DND-41 (cell line): ENCODE results near the gene ITPR2.

Source experiments
- ATAC-seq: fragments of 200-7000 bp; cut with Tn5 transposase; 3 replicates; pipeline ENCODE4 v1.9.1; 2021; ENCODE audit warnings: low read depth; ENCODE audit not compliant: insufficient read depth
- DNase-seq: peaks from one replicate; pipeline ENCODE4 v3.0.0-alpha.2; 2020
- H2AFZ ChIP-seq: 2 replicates; pipeline ENCODE4 v1.6.0; 2012; ENCODE audit warnings: low read depth, low read length
- H3K27ac ChIP-seq: 2 replicates; pipeline ENCODE4 v1.5.1; 2012; ENCODE audit warnings: low read length, inconsistent platforms
- H3K27me3 ChIP-seq: fragments of 200-600 bp; sonication (generic); 2 replicates; pipeline ENCODE4 v1.6.0; 2012; ENCODE audit warnings: low read length, mild to moderate bottlenecking, inconsistent platforms; ENCODE audit not compliant: insufficient read depth, poor library complexity
- H3K36me3 ChIP-seq: 2 replicates; pipeline ENCODE4 v1.5.1; 2012; ENCODE audit warnings: low read length, inconsistent platforms; ENCODE audit not compliant: insufficient read depth
- H3K4me1 ChIP-seq: 2 replicates; pipeline ENCODE4 v1.5.1; 2012; ENCODE audit warnings: mild to moderate bottlenecking, low read length; ENCODE audit not compliant: insufficient read depth
- H3K4me2 ChIP-seq: 2 replicates; pipeline ENCODE4 v1.6.0; 2012; ENCODE audit warnings: mild to moderate bottlenecking, moderate library complexity, low read length, inconsistent platforms; ENCODE audit not compliant: insufficient read depth
- H3K4me3 ChIP-seq, 2 experiments: fragments of 200-600 bp in 1 of 2; shearing (Covaris generic) in 1 of 2; 2 replicates each; pipeline ENCODE4 v1.5.1; 2012 to 2016; ENCODE audit warnings: inconsistent platforms in 2 of 2, low read length in 2 of 2, mild to moderate bottlenecking in 2 of 2, low read depth in 1 of 2, moderate library complexity in 1 of 2
- H3K79me2 ChIP-seq: 2 replicates; pipeline ENCODE4 v1.6.0; 2012; ENCODE audit warnings: low read length, inconsistent platforms; ENCODE audit not compliant: insufficient read depth
- H3K9ac ChIP-seq: 2 replicates; pipeline ENCODE4 v1.6.0; 2012; ENCODE audit warnings: low read depth, mild to moderate bottlenecking, inconsistent platforms, low read length, moderate library complexity
- H3K9me3 ChIP-seq: 2 replicates; pipeline ENCODE4 v1.5.1; 2012; ENCODE audit warnings: low read length, moderate library complexity, mild to moderate bottlenecking, inconsistent platforms; ENCODE audit not compliant: insufficient read depth, severe bottlenecking
- H4K20me1 ChIP-seq: 2 replicates; pipeline ENCODE4 v1.6.0; 2012; ENCODE audit warnings: low read length; ENCODE audit not compliant: insufficient read depth
- CTCF ChIP-seq: IDR thresholded peaks from 2 replicates; pipeline ENCODE4 v1.5.1; 2012; ENCODE audit warnings: borderline replicate concordance, low read length, moderate library complexity, mild to moderate bottlenecking; ENCODE audit not compliant: poor library complexity, severe bottlenecking; ENCODE audit errors: extremely low read depth
- EZH2 ChIP-seq: IDR thresholded peaks from 3 replicates; pipeline ENCODE4 v1.6.1; 2012; ENCODE audit warnings: borderline replicate concordance, low read depth, mild to moderate bottlenecking, moderate library complexity, low read length, inconsistent platforms; ENCODE audit not compliant: severe bottlenecking

Gene ITPR2

GRCh38 chr12:26369588-26369987, 463.4 kb downstream of the ITPR2 start:
- Histone ChIP-seq H3K27ac (no peak overlapping the region), H3K9ac (no peak overlapping the region), H3K27me3 (no peaks in the 10 kb centered on the region), H3K4me2 (no peak overlapping the region), H3K79me2 (no peaks in the 10 kb centered on the region), H3K9me3 (no peaks in the 10 kb centered on the region), H3K36me3 (peaks cover 5% of the 10 kb centered on the region; the same call in 1 of the 2 replicates), H4K20me1 (no peaks in the 10 kb centered on the region), H3K4me3 (no peak overlapping the region), H3K4me1 (no peaks in the 10 kb centered on the region), H2AFZ (no peak overlapping the region)
- ATAC-seq: no peak
- no peak for DNase-seq
- TF ChIP-seq EZH2 (no peak), CTCF (no peak)

GRCh38 chr12:26367991-26368730, 464.8 kb downstream of the ITPR2 start:
- TF ChIP-seq EZH2: no peak
- TF ChIP-seq CTCF: no peak
- no peak for ATAC-seq
- Histone ChIP-seq H3K27me3 (no peaks in the 10 kb centered on the region), H3K9me3 (no peaks in the 10 kb centered on the region), H3K79me2 (no peaks in the 10 kb centered on the region), H3K4me3 (no peak overlapping the region), H3K4me2 (no peak overlapping the region), H3K36me3 (peaks cover 5% of the 10 kb centered on the region; the same call in 1 of the 2 replicates), H3K4me1 (no peaks in the 10 kb centered on the region), H2AFZ (no peak overlapping the region), H4K20me1 (no peaks in the 10 kb centered on the region), H3K27ac (no peak overlapping the region), H3K9ac (no peak overlapping the region)
- no peak for DNase-seq

- no peak overlapping the region for H2AFZ ChIP-seq
- H4K20me1 ChIP-seq: no peaks in the 10 kb centered on the region
- no peaks in the 10 kb centered on the region for H3K36me3 ChIP-seq
- DNase-seq: no peak
- TF ChIP-seq CTCF: no peak
- TF ChIP-seq EZH2: no peak
- no peaks in the 10 kb centered on the region for H3K9me3 ChIP-seq
- H3K27me3 ChIP-seq: no peaks in the 10 kb centered on the region
- H3K4me3 ChIP-seq: no peak overlapping the region
- no peak overlapping the region for H3K27ac ChIP-seq
- H3K9ac ChIP-seq: no peak overlapping the region
- H3K79me2 ChIP-seq: no peaks in the 10 kb centered on the region
- H3K4me1 ChIP-seq: no peaks in the 10 kb centered on the region
- ATAC-seq: no peak
- H3K4me2 ChIP-seq: no peak overlapping the region
These were observed 471.0 kb downstream of the ITPR2 start for GRCh38 chr12:26361964-26362363.

GRCh38 chr12:26360062-26360461, 472.9 kb downstream of the ITPR2 start:
- Histone ChIP-seq H3K9me3 (no peaks in the 10 kb centered on the region), H3K4me1 (no peaks in the 10 kb centered on the region), H3K9ac (no peak overlapping the region), H2AFZ (no peak overlapping the region), H3K36me3 (no peaks in the 10 kb centered on the region), H3K27ac (no peak overlapping the region), H3K27me3 (no peaks in the 10 kb centered on the region), H3K79me2 (no peaks in the 10 kb centered on the region), H4K20me1 (no peaks in the 10 kb centered on the region), H3K4me2 (no peak overlapping the region), H3K4me3 (no peak overlapping the region)
- TF ChIP-seq CTCF (no peak), EZH2 (no peak)
- ATAC-seq (no peak), DNase-seq (no peak)
